CD4-positive, alpha-beta T cell treated with Interleukin-2 at 100 ng/mL for 4 hours (primary cell): ENCODE results near the gene IER5L.
A peak's percentile ranks its signal among the peaks of the same experiment; 100 is the strongest.

ENCODE experiments used
- DNase-seq: peaks from one replicate; pipeline ENCODE4 v3.0.0-alpha.2; 2020; ENCODE audit warnings: low spot score

Gene IER5L

GRCh38 chr9:129177791-129178567, at the start of gene IER5L:
IER5L (minus strand) TSS chr9:129178261; CDS start chr9:129178052, 209 bp downstream.
- DNase-seq: peak; percentile 95

- no peak for DNase-seq
Observed at GRCh38 chr9:129227843-129228189, 49.8 kb upstream of the IER5L start.

- DNase-seq: peak; percentile 42
Observed at GRCh38 chr9:129225815-129226214, 47.8 kb upstream of the IER5L start.

GRCh38 chr9:129225490-129225778, 47.4 kb upstream of the IER5L start:
- no peak for DNase-seq

- DNase-seq: no peak
Observed at GRCh38 chr9:129224618-129225489, 46.8 kb upstream of the IER5L start.

GRCh38 chr9:129223551-129224208, 45.6 kb upstream of the IER5L start:
- DNase-seq: no peak

GRCh38 chr9:129222819-129223218, 44.8 kb upstream of the IER5L start:
- DNase-seq: no peak

- DNase-seq: no peak
Observed at GRCh38 chr9:129221979-129222635, 44.0 kb upstream of the IER5L start.

GRCh38 chr9:129221233-129221632, 43.2 kb upstream of the IER5L start:
- DNase-seq: peak; percentile 31

- DNase-seq: no peak
Observed at GRCh38 chr9:129220771-129221170, 42.7 kb upstream of the IER5L start.

GRCh38 chr9:129218918-129219317, 40.9 kb upstream of the IER5L start:
- DNase-seq: no peak

- no peak for DNase-seq
Observed at GRCh38 chr9:129218272-129218625, 40.2 kb upstream of the IER5L start.

GRCh38 chr9:129213551-129213950, 35.5 kb upstream of the IER5L start:
- DNase-seq: no peak

- DNase-seq: no peak
Observed at GRCh38 chr9:129211686-129212085, 33.6 kb upstream of the IER5L start.

- DNase-seq: no peak
Observed at GRCh38 chr9:129210125-129210524, 32.1 kb upstream of the IER5L start.

- DNase-seq: no peak
Observed at GRCh38 chr9:129209580-129209979, 31.5 kb upstream of the IER5L start.

- no peak for DNase-seq
Observed at GRCh38 chr9:129209109-129209508, 31.0 kb upstream of the IER5L start.

GRCh38 chr9:129208207-129209032, 30.4 kb upstream of the IER5L start:
- DNase-seq: peak; percentile 14

GRCh38 chr9:129206905-129207304, 28.8 kb upstream of the IER5L start:
- peak; percentile 8 for DNase-seq

GRCh38 chr9:129206401-129206800, 28.3 kb upstream of the IER5L start:
- no peak for DNase-seq

- DNase-seq: no peak
Observed at GRCh38 chr9:129204840-129205239, 26.8 kb upstream of the IER5L start.

- no peak for DNase-seq
Observed at GRCh38 chr9:129203556-129203909, 25.5 kb upstream of the IER5L start.
